Posterior vena cava (tissue), 2 donors: Measurements from ENCODE around the gene PXDN. TPM values are rescaled to one million over a fixed set of nuclear protein-coding genes. Genes with fewer than 3 reads are reported as not detected.
A peak's percentile ranks its signal among the peaks of the same experiment; 100 is the strongest.
"Not testable (repeated sequence)": the region's sequence is repeated elsewhere in the genome, so short reads cannot be mapped to it uniquely, and the experiment has no call there.

Experiments
- DNase-seq: peaks from one replicate; pipeline ENCODE4 v3.0.0-alpha.2; 2020; ENCODE audit warnings: low spot score
- intact Hi-C, 2 donors: fragments of 100-400 bp; cut with DNase I; formaldehyde crosslinking; loops; one replicate each; pipeline versions ENCODE4 v1.14.1 to v1.14.2; 2022 to 2023
- total RNA-seq, 2 donors: library from RNA; stranded (reverse); fragmentation: NEBNext Ultra II Directional; extraction: Animal tissue kit (Norgen Biotek cat#: 25700); gene quantifications; one replicate each; pipeline ENCODE4 v1.2.1, GENCODE V29; 2021
- donor health status: DM: yes; HTN: yes; CAD: no.
- donor health status: DM: yes; HTN: yes; CAD: no.

Gene PXDN
- total RNA-seq, 2 donors from 2014 or later = 75.3 to 85.8 TPM

DNA sequence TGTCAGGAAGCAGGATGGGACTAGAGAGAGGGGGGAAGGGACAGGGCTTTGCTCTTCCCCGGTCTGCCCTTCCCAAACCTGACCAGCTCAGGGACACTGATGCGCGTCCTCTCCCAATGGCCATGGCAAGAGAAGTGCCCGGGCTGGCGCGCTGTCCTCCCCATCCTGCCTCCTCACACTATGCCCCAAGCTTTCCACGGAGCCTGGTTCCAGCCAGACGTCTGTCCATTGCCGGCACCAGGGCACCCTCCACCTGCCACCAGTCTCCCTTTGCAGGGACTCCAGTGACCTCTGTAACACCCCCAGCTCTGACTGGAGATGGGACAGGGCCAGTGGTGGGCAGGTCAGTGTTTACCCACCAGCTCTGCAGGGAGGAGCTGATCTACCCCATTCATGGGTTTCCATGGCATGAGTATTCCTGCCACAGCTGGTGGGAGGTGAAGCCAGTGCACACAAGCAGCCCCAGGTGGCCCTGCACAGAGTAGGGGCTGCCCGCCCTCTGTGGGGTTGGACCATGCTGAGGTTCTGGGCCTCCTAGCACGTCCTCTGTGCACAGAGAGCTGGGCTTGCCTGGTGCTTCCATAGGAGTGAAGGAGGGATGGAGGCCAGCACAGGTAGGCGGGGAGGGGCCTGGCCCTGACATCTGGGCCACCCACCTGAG is 109.5 kb downstream of the PXDN start:
- intact Hi-C loops = no loop called here
- peak; percentile 73 for DNase-seq

DNA sequence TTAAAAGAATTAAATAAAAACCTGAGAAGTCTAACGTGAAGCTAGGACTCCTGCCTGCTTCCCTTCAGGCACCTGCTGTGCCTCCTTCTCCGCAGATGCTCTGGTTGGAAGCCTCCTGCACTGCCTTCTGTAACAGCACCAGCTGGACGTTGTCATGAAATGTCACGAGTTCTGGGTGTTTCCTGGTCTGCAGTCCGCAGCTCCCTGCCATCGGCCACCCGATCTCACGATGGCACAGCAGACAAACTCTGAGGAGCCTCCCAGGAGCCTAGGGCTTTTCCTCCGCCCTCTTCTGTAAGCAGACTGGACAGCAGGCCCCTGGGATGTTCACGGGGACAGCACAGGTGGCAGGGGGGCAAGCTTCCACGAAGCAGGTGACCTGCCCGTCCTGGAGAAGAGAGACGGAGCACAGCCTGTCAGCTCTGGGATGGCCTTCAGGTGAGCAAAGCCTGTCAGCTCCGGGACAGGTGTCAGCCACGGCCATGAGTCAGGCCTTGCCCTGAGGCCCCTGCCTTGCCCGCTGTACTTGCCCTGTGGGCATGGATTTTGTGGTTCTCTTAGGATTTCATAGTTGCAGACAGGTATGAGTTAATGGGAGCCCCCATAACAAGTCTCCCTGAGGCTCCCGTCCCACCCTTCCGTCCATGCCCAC is 110.3 kb downstream of the PXDN start:
- intact Hi-C loops = no loop called here
- DNase-seq = peak; percentile 40

DNA sequence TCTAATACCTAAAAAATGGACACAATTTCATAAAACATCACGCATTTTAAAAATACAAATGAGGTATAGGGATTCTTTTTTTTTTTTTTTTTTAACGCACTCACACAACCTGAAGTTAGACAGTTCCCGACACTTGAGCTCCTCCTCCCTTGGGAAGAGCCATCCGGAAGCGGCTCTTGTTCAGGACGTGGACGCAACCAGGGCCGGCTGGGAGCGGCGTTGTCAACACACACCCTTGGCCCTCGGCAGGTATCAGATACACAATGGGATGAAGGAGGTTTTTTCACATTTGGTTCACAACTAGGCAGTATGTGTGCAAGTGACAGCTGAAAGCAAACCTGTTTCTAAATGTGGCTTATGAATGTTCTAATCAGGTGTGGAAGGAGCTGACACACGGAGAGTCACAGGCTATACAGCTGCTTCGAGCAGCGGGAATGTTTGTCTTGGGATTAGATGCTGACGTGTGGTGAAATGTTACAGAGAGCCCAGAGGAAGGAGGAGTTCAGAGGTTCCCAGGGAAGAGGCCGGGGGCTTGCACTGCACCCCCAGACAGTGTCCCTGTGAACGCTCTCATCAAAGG is 111.1 kb downstream of the PXDN start:
- DNase-seq = peak; percentile 62
- intact Hi-C loops = no loop called here

DNA sequence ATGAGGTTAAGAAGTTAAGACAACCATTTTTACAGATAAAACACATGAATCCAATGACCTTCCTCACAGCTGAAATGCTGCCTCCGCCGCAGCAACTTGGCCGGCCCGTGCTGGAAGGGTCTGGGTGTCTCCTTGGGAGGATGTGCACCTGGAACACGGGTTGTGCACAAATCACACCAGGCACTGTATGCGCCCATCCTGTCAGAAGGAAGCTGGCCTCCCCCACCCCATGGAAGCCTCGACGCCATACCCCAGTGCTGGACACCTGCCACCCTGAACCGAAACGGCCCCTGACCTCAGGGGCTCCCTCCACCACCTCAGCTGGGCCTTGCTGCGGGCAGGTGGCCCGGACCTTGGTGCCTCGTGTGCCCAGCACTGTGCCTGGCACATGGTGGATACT is 111.8 kb downstream of the PXDN start:
- intact Hi-C loops = no loop called here
- DNase-seq = peak; percentile 70

DNA sequence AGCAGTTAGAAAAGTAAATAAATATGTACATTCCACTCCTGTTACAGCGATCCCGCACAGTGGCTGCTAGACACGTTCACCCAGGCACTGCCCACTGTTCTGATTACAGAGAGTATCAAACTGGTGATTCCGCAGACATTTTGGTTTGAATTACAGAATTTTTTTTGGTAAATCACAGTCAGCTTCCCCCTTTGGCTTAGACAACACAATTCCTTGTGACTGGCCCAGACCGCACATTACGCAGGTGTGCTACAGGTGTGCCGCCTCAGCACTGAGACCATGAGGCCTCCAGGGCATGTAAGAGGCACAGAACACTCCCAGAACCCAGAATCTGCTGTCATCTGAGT is 112.3 kb downstream of the PXDN start:
- no peak for DNase-seq
- intact Hi-C loops = no loop called here

DNA sequence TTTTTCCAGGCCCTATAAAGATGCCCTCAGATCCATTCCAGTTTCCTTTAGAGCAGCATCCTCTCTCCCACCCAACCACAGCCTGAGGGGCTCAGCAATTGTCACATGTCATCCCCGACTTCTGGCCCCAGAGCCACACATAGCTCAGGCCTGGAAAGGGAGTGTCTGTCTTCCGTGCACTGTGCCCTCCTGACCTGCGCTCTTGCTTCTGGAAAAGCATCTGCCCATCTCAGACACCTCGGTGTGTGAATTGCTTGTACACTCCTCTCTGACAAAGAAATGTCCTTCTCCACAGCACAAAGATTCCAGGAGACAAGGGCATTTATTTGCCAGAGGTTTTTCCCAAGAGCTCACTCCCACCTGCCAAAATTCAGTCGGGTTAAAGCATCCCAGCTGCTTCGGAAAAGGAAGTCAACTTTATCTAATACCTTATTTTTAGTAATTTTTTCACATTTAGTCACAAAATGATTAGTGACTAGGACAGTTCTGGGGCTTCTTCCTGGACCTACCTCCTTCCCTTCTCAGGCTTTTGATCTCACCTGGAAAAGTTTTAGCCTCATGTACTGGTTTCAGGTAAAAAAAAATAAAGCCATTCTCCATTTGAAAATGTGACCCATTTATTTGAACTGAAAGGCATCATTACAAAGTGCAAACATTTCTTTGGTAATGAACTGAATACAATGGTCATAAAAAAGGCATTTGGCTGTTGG is 112.9 kb downstream of the PXDN start:
- DNase-seq = peak; percentile 28
- intact Hi-C loops = no loop called here

DNA sequence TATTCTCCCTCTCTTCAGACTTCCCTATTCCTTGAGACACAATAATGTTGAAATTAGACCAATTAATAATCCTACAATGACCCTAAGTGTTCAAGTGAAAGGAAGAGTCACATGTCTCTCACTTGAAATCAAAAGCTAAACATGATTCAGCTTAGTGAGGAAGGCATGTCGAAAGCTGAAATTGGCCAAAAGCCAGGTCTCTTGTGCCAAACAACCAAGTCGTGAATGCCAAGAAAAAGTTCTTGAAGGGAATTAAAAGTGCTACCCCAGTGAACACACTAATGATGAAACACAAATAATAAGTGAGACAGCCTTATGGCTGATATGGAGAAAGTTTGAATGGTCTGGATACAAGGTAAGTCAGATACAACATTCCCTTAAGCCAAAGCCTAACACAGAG is 115.4 kb downstream of the PXDN start:
- intact Hi-C loops = no loop called here
- DNase-seq = peak; percentile 76

DNA sequence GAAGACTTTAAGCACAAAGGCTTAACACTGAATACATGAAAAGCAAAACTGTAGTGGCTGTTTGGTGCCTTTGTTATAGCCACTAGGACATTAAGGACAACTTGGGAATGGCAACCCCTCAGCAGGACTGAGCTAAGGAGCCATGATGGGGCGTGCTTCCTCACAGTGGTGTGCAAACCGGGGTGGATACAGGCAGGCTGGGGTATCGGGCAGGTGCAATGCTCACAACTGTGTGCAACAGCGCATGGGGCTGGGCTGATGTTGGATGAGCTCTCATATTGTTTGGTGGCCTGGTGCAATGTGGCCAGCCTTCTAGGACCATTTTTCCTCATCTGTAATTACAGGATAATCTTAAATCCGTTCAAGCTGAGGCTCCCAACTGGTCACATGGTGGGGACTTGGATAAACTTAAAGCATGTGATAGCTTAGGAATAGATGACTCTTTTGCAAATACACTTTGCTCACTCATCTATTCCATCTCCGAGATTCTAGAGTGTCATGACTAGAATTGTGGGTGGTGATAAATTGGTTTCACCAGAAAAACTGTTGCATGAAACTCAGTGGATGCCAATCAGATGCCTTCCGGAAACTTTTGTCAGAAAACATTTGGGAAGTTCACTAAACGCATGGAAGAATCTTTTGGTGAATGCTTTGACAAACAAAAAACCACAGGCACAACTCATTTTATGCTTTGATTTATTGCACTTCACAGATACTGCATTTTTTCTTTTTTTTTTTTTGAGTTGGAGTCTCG is 116.5 kb downstream of the PXDN start:
- intact Hi-C loops = no loop called here
- peak; percentile 32 for DNase-seq

DNA sequence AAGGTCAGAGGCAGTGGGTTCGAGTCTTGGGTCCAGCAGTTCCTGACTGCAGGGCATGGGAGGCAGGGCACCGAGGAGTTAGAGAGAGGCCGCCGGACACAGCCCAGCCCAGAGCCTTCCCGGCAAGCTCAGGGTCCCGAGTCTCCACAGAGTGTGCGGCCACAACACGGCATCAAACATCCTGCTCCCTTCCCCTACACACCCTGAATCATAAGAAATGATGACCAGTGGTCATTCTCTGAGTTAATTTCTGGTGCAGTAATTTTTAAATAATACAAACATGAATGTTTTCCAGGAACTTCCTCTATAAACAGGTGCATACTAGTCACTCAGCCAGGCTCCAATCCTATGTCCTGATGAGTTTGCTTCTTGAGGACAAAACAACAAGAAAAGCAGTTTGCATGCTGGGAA is 118.0 kb downstream of the PXDN start:
- peak; percentile 30 for DNase-seq
- intact Hi-C loops = no loop called here

DNA sequence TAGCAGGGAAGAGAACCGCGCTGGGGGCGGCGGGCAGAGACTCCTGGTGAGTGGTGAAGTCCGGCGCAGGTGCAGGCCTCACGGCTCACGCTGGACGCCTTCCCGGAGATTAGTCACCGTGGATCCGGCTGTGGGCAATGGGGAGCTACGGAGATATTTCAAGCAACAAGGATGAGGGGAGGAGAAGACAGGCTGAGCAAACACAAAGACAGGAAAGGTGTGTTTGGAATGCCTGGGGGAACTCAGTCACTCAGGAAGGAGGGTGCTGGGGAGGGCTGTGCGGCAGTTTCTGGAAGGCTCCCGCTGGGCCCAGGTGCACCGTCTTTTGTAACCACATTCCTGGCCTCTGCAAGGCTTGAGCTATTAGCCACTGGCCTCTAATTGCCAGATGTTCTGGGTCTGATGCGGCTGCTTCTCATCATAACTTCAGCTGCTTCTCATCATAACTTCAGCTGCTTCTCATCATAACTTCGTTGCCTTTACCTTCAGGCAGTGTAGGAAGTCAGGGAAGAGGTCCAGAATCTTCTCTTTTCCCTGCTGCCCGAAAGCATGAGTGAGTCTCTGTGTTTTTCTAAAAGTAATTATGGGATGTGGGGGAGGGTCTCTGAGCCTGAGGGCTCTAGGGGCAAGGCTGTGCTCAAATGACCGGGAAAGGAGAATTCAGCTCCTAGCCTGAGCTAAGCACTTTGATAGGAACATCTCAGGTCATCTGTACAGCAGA is 118.9 kb downstream of the PXDN start:
- DNase-seq = peak; percentile 78
- intact Hi-C loops = no loop called here

DNA sequence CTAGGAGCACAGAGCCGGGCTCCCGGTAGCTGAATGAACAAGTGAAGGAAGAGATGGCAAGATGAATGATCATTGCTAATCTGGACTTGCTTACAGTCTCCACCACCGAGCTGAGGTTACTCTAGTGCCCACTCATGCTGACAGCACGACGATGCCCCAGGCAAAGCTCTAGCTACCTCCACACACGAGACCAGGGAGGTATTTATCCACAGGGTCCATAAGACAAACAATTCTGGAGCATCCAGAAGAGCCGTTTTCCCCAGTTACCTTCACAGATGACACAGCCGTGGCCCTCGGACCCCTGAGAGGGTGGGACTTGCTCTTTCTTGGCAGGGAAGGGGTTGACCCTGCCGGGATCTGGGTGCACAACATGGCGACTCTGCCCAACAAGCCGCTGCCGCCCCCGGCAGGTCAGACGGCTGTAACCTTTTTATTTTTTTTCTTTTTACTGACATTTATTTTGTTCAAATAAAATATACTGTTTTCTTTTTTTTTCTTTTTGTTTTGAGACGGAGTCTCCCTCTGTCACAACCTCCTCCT is 120.3 kb downstream of the PXDN start:
- intact Hi-C loops = no loop called here
- peak; percentile 66 for DNase-seq

DNA sequence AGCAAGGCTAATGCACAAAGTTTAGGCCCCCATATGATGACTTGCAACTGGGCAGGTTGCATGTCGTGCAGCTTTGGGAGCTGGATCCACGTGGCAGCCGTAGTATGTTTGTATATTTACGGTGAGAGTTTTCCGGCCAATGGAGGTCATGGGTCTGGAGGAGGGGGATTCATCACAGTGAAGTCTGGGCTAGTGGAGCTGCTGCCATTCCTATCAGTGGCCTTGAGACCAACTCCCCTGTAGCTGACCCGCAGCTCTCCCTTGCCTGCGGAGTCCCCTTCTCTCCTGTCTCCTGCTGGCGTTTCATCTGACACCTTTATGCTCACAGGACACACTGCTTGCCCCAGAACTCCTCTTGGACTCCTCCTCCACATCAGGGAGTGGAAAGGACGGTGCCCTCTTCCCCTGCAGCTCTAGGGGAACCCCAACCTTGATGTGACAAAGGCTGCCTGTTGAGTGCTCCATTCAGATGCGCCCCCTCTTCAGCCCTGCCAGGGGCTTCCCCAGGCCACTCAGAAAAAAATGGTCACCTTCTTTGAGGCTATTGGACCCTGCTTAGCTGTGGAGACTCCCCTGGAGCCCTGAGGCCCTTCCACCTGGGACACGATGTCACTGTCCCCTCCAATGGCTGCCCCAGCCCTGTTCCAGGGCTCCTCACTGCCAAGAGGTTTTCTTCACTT is 121.7 kb downstream of the PXDN start:
- peak; percentile 55 for DNase-seq
- intact Hi-C loops = no loop called here

DNA sequence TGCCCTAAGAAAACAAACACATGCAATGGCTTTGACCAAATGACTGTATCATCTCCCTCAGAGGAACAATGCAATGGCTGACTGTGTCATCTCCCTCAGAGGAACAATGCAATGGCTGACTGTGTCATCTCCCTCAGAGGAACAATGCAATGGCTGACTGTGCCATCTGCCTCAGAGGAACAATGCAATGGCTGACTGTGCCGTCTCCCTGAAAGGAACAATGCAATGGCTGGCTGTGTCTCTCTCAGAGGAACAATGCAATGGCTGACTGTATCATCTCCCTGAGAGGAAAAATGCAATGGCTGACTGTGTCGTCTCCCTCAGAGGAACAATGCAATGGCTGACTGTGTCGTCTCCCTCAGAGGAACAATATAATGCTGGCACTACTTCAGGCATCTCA is 122.3 kb downstream of the PXDN start:
- intact Hi-C loops = not testable (repeated sequence)

DNA sequence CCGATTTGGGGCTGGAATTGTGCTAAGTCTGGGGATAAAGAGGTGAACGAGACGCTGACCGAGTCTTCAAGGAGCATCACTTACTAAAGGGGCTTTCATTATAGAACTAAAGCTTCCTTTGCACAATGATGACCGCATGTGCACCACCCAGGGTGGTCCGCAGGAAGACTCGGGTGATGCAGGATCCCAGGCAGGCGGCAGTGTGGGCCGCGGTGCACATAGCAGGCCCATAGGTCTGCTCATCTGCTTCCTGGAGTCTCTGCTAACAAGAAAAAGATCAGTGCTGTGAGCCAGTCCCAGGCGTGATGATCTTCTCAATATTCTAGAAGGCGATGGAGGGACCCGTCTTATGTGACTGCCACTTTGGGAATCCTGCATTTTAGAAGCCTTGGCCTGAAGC is 122.8 kb downstream of the PXDN start:
- peak; percentile 40 for DNase-seq
- intact Hi-C loops = no loop called here

More for the DNA sequence above, 122.3 kb downstream of the PXDN start:
- not testable (repeated sequence) for DNase-seq

DNA sequence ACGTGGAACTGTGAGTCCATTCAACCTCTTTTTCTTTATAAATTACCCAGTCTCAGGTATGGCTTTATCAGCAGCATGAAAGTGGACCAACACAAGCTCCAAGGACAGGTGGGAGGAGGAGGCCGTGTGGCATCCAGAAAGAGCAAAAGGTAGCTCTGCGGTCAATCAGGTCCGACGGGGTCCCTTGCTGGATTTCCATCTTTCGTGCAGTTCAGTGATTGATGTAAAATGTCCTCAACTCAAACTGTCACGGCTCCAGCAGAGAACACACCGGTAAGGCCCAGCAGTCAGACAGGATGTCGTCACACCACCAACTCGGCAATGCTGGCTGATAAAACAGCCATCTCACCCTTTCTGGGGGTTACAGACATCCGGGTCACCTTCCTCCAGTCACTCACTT is 123.3 kb downstream of the PXDN start:
- intact Hi-C loops = no loop called here

DNA sequence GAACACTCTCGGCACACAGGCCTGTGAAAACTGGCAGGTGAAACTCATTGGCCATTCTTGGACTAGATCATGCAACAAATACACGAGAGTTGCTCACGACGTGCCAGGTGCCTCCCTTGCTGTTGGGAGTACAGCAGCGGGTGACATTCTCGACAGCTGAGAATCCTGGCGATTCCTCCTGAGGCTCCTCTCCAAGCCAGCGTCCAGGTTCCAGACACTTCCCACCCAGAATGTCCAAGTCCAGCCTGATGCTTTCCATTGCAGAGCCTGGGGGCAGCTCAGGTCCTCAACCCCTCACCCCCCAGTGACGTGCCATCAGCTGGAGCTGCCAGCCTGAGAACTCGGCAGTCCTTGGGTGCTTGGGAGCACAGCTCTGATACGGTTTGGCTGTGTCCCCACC is 124.2 kb downstream of the PXDN start:
- intact Hi-C loops = no loop called here

More for the DNA sequence above, 123.3 kb downstream of the PXDN start:
- DNase-seq = peak; percentile 38

DNA sequence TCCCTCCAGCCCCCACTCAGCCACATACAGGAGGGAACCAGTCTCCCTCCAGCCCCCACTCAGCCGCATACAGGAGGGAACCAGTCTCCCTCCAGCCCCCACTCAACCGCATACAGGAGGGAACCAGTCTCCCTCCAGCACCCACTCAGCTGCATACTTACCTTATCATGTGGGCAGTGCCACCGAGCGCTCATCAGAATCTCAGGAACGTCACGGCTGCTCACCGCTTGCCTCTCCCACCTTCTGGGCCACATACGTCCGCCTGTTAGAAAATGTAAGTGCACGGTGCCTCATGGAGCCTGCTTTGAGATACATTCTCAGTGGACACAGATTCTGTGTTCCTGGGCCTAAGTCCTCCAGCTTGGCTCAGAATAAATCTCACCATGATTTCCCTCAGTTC is 124.8 kb downstream of the PXDN start:
- no peak for DNase-seq

More for the DNA sequence above, 124.2 kb downstream of the PXDN start:
- DNase-seq = peak; percentile 57

DNA sequence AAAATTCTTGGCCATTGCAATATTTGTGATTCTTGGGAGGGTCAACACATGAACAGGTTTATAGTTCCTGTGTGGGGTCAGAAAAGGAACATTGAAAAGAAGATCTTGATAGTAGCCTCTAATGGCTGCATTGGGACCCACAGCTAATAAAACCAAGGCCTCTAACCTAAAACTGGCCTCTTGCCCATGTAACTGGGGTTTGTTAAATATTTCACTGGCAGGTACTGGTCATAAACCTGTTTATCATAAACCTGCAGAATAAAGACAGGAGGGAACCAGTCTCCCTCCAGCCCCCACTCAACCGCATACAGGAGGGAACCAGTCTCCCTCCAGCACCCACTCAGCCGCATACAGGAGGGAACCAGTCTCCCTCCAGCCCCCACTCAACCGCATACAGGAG is 125.3 kb downstream of the PXDN start:
- intact Hi-C loops = no loop called here

More for the DNA sequence above, 124.8 kb downstream of the PXDN start:
- intact Hi-C loops = no loop called here

More for the DNA sequence above, 125.3 kb downstream of the PXDN start:
- no peak for DNase-seq
